Measurements from ENCODE around the gene CAV3. TPM values are rescaled to one million over a fixed set of nuclear protein-coding genes. Genes with fewer than 3 reads are reported as not detected.

CAV3 gene
- total RNA-seq, 1 donor from 2014 or later, result 143 TPM

GRCh38 chr3:8762607-8763377 is 29.2 kb downstream of the CAV3 start:
- no peak for DNase-seq

DNA sequence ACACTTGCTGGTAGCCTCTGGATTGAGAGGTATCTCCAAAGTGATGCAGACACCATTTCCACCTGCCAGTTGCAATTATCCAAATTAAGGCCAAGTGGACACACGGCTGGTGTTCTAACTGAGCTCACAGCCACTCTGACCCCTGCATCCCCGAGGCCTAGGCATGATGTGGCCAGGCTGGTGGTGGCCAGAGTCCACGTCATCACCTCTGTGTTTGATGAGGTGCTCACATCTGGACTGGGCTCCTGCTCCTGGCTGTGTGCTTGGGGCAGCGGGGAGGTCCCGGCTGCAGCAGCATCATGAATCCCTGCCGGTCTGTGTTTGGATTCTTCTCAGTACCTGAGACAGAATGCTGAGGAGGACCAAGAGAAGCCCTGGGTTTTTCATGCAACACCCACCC is 30.9 kb downstream of the CAV3 start:
- no peak for DNase-seq

DNA sequence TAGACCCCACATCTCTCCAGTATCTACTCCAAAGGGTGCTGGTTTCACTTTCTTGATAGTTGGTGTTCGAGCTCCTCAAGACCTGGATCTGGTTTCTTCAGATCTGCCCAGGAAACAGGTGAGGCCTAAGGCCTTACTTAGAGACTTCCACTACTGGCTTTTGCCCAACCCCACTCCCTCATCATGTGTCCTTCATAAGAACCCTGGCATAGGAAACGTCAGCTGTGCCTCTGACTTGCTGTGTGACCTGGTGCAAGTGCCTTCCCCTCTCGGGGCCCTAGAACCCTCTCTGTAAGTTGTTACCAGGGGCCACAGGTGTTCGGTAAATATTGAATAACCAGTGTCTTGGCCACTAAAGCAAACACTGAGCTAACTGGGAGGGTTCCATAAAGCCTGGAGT is 31.9 kb downstream of the CAV3 start:
- peak; percentile 33 for DNase-seq

GRCh38 chr3:8766148-8766547 is 32.5 kb downstream of the CAV3 start:
- no peak for DNase-seq

GRCh38 chr3:8767256-8767666 is 33.7 kb downstream of the CAV3 start:
- DNase-seq, result no peak

DNA sequence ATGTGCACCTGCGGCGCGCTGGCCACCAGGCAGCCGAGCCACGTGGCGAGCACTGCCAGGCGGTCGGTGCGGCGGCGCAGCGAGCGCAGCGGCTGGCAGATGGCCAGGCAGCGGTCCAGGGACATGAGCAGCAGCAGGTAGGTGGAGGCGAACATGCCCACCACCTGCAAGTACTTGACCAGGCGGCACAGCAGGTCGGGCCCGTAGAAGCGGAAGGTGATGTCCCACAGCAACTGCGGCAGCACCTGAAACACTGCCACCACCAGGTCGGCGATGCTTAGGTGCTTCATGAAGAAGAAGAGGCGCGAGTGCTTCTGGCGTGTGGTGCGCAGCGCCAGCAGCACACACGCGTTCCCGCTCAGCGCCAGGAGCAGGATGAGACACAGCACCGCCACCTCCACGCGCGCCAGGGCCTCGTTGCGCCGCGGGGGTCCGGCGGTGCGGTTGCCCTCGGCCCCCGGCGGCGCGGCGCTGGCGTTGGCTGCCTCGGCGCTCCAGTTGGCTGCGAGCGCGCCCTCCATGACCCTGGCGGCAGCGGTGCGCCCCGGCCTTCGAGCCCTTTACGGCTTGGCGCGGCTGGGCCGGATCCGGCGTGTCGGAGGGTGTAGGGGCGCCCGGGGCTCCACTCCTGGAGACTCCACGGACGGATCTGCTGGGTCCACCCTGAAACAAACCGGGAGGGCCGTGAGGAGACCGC is 34.2 kb downstream of the CAV3 start:
- peak; percentile 38 for DNase-seq

- DNase-seq, result no peak
These were observed 34.9 kb downstream of the CAV3 start for GRCh38 chr3:8768364-8769087.

DNA sequence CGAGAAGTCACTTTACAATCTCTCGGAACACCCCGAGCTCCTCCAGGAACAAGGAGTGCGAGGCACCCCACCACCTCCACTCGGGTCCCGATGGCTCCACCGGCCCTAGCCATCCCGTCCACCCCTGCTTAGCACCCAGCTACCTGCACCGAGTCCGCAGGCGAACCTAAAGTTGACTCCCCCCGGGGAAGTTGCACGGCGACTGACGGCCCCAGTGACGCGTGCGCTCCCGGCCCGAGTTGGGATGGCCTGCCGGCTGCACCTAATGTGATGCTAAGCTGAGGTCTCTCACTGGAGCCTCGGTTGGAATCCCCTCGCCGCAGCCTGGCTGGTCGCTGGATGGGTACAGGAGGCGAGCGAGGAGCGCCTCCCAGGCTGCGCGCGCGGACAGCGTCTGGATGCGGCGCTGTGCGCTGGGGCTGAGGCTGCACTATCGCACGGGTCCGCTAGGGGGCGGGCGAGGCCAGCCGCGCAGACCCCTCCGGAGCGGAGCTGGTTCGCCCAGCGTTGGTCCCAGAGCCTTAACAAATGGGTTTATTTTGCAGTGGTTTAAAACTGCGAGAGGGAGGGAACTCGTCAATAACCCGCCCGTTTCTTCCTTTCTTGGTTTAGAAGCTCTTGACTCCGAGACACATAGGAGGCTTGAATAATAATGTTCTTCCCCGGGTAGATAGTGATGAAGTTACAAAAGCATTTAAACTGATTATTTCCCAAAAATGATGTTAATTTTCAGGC is 35.7 kb downstream of the CAV3 start, which contains the start of gene OXTR:
TSS of gene OXTR (minus strand) at position 526 of the 735 bp plus-strand sequence. CDS start 1,426 bp downstream, outside the sequence.
- peak; percentile 85 for DNase-seq

DNA sequence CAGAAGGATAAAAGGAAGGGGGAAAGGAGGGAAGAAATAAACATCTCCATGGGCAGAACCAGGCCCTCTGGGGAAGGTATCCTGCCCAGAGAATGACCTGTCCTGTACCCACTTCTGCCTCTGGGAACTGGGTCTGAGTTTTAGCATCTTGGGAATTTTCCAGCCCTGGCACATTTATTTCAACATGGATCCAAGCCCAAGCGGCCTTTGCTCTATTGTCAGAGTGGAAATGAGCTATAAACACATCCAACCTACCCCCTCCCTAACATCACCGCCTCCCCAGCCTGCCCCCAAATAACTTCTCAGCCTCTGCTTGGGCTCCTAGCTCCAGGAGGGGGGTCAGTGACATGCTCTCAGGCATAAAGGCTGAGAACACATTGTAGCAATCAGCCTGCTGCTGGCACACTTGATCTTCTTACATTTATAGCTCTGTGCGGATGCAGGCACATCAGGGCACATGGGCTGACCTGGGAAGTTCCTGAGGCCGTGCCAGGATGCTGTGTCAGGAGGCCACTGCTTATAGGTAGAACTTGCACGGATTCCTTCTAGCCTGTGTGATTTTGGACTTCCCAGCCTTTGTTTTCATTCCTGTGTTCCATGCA is 40.4 kb downstream of the CAV3 start:
- DNase-seq, result no peak

GRCh38 chr3:8775181-8775580 is 41.6 kb downstream of the CAV3 start:
- DNase-seq, result no peak

DNA sequence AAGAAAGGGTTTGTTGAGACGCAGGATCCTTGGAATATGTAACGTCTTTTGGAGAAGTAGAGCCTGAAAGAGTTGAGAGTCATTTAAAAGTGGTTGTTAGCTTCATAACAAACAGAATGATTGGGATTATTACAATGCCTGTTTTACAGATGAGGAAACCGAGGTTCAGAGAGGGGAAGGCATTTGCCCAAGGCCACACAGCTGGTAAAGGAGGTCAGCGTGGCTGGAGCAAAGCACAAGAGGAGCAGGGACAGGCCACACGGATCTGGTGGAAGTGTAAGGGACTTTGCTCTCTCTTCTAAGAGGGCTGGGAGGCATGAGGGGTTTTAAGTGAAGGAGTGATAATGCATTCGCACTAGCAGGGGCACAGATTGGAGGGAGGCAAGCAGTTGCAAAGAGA is 42.0 kb downstream of the CAV3 start:
- no peak for DNase-seq

GRCh38 chr3:8776406-8776805 is 42.8 kb downstream of the CAV3 start:
- no peak for DNase-seq

- DNase-seq, result no peak
These were observed 43.8 kb downstream of the CAV3 start for GRCh38 chr3:8777201-8777977.

- no peak for DNase-seq
These were observed 44.3 kb downstream of the CAV3 start for GRCh38 chr3:8777978-8778267.

DNA sequence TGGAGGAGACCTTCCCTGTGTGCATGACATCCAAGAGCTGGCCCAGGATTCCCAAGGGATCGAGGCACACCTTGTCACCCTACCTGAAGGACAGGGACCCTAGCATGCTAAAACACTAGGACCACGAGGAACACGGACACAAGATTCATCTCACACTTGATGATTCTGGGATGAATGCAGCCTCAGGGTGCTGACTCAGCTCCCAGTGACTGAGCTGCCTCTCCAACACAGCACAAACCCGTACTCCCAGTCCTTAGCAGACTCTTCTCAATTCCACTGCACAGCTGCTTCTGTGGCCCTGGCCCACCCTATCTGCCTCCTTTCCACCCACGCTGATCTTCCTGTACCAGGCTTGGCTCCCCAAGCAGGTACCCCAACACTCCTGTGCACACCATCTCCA is 44.9 kb downstream of the CAV3 start:
- no peak for DNase-seq

- no peak for DNase-seq
These were observed 46.7 kb downstream of the CAV3 start for GRCh38 chr3:8780279-8780678.

DNA sequence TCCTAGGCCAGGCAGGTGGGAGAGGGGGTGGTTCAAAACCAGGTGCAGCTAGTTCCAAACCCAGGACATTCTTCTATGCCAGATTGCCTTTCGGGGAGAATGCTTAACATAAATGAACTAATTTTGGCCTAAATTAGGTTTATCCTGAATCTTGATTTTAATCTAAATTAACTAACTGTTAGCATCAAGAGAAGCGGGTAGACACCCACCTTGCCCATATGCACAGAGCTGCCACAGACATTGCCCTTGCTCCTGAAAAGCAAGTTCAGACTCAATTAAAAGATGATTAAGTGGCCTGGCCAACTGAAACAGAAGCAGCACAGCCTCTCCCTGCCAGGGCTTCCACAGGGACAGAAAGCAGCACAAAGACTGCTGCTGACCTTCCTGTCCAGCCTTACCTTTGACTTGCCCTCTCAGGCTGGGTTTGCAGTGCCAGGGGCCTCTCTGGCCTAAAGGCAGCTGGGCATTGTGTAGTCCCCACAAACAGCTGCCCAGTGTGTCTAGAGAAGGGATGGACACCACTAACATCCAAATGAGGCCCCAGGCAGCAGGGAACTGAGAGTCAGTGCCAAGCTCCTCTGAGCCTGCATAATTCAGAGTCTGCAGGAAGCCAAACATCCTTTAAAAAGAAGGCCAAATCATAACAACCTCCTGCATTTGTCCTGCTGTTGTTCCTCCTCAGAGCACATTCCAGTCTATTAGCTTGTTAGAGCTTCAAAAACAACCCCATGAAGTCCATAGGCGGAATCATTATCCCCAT is 51.3 kb downstream of the CAV3 start:
- no peak for DNase-seq

- DNase-seq, result no peak
These were observed 56.9 kb downstream of the CAV3 start for GRCh38 chr3:8790529-8790928.

DNA sequence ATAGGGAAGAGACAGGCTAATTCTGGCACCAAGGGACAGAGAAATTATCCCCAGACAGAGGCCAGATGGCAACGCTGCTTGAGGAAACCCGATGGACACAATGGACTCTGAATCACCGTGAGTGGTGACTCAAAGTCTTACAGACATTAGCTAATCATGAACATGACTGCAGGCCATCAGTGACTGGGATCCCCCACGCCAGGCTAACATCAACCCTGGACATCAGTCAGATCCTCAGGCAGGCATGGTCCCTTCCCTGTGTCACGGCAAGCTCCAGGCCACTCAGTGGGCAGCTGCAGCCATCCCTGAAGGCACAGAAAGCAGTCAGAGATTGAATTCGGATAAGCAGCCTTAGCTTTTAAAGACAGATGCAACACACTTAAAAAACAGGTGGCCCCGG is 59.6 kb downstream of the CAV3 start:
- no peak for DNase-seq

DNA sequence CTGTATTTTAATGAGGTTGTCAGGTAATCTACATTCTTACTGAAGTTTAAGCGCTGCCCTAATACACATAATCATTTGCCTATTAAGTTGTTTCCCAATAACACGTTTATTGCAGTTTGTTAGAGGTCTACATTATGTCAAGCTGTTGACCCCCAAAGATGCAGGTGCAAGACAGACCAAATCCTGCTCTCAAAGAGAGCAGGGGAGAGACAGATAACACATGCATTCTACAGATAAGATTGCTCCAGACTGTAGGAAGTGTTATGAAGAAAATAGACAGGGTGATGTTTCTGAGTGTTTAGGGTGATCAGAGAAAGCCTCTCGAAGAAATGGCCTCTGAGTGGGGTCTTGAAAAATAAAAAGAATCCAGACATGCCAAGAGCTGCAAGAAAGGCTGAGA is 60.6 kb downstream of the CAV3 start:
- DNase-seq, result no peak

Measured in tongue (tissue), 2 donors.